ENCODE results near the gene ARHGAP22. TPM values are rescaled to one million over a fixed set of nuclear protein-coding genes. Genes with fewer than 3 reads are reported as not detected.

The ARHGAP22 gene
- total RNA-seq, 4 donors from 2014 or later: 0.26 to 3.6 (median 3.0) TPM; not detected in 1

DNA sequence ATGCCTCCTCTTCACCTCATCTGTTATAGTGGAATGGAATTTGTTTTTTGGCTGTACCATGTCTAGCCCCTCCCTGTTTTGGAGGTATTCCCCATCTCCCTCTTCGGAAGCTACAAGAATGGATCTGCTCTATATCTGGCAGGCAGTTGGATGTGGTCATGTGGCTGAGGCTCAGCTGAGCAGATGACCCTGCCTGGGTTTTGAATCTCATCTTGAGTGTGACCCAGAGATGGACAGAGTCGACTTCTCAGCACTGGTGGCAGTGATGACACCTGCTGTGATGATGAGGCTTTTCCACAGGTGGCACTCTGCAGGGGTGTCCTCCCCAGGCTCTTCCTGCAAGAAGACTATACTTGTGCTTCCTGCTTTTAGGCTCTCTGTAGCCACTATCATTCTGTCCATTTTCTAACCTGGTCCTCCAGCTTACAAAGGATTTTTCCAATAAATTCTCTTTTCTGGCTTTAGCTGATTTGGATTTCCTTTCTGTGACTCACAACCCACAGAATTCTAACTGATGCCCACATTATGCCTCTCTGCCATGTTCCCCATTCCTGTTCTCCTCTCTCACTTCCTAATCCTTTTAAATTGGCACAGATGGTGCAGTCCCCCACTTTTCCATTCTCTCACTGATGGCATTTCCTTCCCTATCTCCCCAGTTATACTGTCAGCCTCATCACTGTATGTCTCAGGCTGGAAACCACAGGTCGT, 7.5 kb upstream of the ARHGAP22 start:
- intact Hi-C loops (cut with DNase I; ENCODE audit: low total_unique reads): no loop called here
- H3K36me3 ChIP-seq: no peaks in the 10 kb centered on the region

DNA sequence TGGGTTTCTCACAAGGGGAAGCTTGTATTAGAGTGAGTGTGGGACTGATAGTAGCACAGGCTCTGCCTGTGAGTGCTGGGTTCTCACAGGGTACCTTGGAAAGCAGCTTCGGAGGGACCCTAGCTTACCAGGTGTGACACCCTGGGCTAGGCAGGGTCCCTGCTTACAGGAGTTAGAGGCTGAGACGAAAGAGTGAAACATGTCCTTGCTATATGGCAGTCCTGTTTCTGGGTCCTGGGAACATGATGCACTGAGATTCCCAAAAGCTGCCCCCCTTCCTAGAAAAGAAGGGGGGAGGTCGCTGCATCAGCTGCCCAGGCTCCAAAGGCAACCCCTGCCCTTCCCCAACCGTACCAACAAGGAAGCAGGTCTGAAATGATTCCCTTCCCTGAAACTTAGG, 6.3 kb upstream of the ARHGAP22 start:
- H3K27ac ChIP-seq: no peak overlapping the region
- no peaks in the 10 kb centered on the region for H3K27me3 ChIP-seq
- H3K4me1 ChIP-seq: no peaks in the 10 kb centered on the region
- H3K9me3 ChIP-seq: peaks cover 0 to 5% of the 10 kb centered on the region in 2 donors
- TF ChIP-seq POLR2A (IDR thresholded peaks at IDR 0.05): no peak
- TF ChIP-seq, protein P1, sequence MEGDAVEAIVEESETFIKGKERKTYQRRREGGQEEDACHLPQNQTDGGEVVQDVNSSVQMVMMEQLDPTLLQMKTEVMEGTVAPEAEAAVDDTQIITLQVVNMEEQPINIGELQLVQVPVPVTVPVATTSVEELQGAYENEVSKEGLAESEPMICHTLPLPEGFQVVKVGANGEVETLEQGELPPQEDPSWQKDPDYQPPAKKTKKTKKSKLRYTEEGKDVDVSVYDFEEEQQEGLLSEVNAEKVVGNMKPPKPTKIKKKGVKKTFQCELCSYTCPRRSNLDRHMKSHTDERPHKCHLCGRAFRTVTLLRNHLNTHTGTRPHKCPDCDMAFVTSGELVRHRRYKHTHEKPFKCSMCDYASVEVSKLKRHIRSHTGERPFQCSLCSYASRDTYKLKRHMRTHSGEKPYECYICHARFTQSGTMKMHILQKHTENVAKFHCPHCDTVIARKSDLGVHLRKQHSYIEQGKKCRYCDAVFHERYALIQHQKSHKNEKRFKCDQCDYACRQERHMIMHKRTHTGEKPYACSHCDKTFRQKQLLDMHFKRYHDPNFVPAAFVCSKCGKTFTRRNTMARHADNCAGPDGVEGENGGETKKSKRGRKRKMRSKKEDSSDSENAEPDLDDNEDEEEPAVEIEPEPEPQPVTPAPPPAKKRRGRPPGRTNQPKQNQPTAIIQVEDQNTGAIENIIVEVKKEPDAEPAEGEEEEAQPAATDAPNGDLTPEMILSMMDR (IDR thresholded peaks at IDR 0.05): no peak
- no peak overlapping the region for H3K4me3 ChIP-seq
- no peaks in the 10 kb centered on the region for H3K36me3 ChIP-seq
- no peak for DNase-seq
- intact Hi-C loops (cut with DNase I; ENCODE audit: low total_unique reads): no loop called here

More for the DNA sequence above, 7.5 kb upstream of the ARHGAP22 start:
- TF ChIP-seq, protein P1 (IDR thresholded peaks at IDR 0.05): no peak
- TF ChIP-seq POLR2A (IDR thresholded peaks at IDR 0.05): no peak
- H3K27me3 ChIP-seq: no peaks in the 10 kb centered on the region
- peaks cover 0 to 5% of the 10 kb centered on the region in 2 donors for H3K9me3 ChIP-seq
- H3K27ac ChIP-seq: no peak overlapping the region
- H3K4me1 ChIP-seq: no peaks in the 10 kb centered on the region
- no peak for DNase-seq
- H3K4me3 ChIP-seq: no peak overlapping the region

DNA sequence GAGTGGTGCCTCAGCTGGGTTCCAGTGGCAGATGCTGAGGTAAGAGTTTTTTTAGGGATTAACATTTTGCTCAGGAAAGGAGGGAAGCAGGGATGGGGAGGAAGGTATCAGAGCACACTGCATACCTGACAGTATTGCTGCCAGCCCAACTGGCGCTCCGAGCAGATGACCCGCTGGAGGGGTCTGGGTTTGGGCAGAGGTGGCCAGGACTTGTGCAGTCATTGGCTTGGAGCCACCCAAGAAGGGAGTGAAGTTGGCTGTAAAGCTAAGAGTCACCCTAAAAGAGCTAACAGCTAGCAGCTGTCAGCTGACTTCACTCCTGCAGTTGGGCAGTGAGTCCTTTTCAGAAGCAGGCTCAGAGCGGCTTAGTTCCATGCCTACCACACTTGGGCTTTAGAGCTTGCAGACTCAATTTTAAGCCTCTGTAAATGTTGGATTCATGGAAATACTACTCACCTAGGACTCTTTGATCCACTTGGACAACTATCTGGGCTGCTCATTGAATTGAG, 5.8 kb upstream of the ARHGAP22 start:
- H3K9me3 ChIP-seq: peaks cover 0 to 3% of the 10 kb centered on the region in 2 donors
- no peak overlapping the region for H3K4me3 ChIP-seq
- intact Hi-C loops (cut with DNase I; ENCODE audit: low total_unique reads): no loop called here
- DNase-seq: no peak
- no peaks in the 10 kb centered on the region for H3K36me3 ChIP-seq
- H3K4me1 ChIP-seq: no peaks in the 10 kb centered on the region
- H3K27me3 ChIP-seq: no peaks in the 10 kb centered on the region
- no peak overlapping the region for H3K27ac ChIP-seq
- no peak for TF ChIP-seq POLR2A (IDR thresholded peaks at IDR 0.05)
- TF ChIP-seq, protein P1 (IDR thresholded peaks at IDR 0.05): no peak

DNA sequence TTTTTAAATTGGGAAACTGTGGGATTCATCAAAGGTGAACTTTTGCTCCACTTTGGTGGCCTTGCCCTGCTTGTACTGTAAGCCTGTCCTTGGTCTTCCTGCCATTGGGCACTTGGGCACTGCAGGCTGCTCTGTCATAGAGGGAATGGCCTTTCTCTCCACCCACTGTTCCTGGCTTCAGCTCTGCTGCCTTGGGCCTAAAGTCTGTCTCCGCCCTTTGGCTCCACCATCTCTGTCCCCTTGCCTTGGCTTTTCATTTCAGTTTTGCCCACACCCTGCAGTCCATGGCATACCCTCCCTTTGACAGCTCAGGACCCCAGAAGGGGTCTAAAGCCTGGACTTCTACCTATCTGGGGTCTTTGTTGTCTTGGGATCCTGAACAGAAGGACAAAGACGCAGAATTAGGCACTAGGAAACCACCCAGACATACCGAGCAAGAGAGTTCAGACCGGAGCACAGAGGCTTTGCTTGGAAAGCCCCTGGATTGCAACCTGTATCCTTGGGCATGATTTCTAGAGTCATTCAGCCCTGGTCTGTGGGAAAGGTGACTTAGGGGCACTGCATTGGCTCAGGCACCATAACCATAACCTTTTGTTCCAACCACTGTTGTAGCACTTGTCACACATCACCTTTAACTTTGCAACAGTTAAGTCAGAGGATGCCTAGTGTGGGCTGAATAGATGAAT, 5.2 kb upstream of the ARHGAP22 start:
- Histone ChIP-seq H3K36me3 (no peaks in the 10 kb centered on the region), H3K9me3 (no peaks in the 10 kb centered on the region), H3K27me3 (no peaks in the 10 kb centered on the region), H3K4me1 (no peaks in the 10 kb centered on the region), H3K4me3 (no peak overlapping the region), H3K27ac (no peak overlapping the region)
- intact Hi-C loops (cut with DNase I; ENCODE audit: low total_unique reads): no loop called here
- DNase-seq: no peak
- TF ChIP-seq POLR2A (IDR thresholded peaks at IDR 0.05): no peak
- TF ChIP-seq, protein P1 (IDR thresholded peaks at IDR 0.05): no peak

DNA sequence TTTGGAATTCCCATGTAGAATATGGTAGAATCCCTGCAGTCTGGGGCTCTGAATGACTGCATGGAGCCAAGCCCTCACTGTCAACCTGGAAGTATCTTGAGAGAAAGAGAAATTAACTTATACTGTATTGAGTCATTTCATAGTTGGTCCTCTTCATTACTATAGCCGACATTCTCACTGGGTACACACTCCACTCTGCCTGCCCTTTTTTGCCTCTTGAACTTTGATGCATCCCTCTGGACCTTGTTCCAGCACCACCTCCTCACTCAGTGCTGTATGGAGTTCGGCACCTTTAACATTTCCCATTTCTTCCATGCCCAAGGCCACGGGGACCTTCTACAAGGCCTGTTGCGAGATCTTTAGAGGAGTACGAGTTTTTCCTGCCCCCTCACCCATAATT, 4.6 kb upstream of the ARHGAP22 start:
- Histone ChIP-seq H3K4me1 (no peaks in the 10 kb centered on the region), H3K9me3 (no peaks in the 10 kb centered on the region), H3K4me3 (no peak overlapping the region), H3K27me3 (no peaks in the 10 kb centered on the region), H3K36me3 (no peaks in the 10 kb centered on the region), H3K27ac (no peak overlapping the region)
- TF ChIP-seq POLR2A (IDR thresholded peaks at IDR 0.05): no peak
- TF ChIP-seq, protein P1 (IDR thresholded peaks at IDR 0.05): no peak
- intact Hi-C loops (cut with DNase I; ENCODE audit: low total_unique reads): no loop called here
- no peak for DNase-seq
